Measurements from ENCODE around the gene CFAP77.
"Not testable (repeated sequence)": the region's sequence is repeated elsewhere in the genome, so short reads cannot be mapped to it uniquely, and the experiment has no call there.

The CFAP77 gene

DNA sequence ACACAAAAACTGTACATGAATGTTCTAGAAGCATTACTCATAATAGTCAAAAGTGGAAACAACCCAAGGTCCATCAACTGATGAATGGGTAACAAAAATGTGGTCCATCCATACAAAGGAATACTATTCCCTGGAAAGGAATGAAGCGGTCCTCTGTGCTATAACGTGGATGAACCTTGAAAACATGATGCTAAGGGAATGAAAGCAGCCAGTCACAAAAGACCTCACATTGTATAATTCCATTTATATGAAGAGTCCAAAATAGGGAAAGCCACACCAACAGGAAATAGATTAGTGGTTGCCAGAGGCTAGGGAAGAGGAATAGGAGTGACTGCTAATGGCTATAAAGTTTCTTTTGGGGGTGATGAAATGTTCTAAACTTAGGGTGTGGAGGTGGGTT lies 149.7 kb downstream of the CFAP77 start:
- H3F3A ChIP-seq (ENCODE audit: insufficient read depth) = no peaks in the 10 kb centered on the region
- no peaks in the 10 kb centered on the region for H3K27me3 ChIP-seq (ENCODE audit: low read length)

DNA sequence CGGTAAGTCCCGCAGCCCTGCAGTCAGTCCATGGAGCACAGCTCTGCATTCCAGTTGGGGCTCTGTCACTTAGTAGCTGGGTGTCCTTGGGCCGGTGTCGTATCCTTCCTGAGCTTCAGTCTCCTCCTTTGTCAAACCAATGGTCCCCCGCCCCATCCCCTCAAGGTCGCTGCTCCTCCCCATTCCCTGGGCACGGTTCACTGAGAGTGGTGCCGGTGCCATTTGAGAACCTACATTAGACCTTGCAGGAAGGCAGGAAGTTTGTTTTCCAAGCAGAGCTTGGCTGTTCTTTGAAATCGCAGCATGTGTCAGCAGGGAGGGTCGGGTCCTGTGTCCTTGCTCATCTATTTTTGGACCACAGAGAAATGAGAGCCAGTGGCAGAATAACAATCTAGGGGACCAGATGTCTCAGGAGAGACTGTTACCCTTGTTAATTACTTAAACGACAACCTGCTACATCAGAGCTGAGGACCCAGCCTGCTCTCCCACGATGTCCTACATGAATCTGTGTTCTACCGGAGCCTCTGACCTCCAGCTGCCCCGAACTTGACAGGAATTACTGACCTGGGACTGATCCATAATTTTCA lies 150.7 kb downstream of the CFAP77 start:
- H3K27me3 ChIP-seq (ENCODE audit: low read length) = no peaks in the 10 kb centered on the region
- H4K20me1 ChIP-seq (ENCODE audit: low read depth, low read length) = no peaks in the 10 kb centered on the region
- TF ChIP-seq EZH2phosphoT487 (conservative IDR thresholded peaks at IDR 0.05; ENCODE audit: low read length) = no peak
- no peak overlapping the region for H3K9ac ChIP-seq (ENCODE audit: low read length)
- no peaks in the 10 kb centered on the region for H3K79me2 ChIP-seq (ENCODE audit: insufficient read depth, low read length)
- no peaks in the 10 kb centered on the region for H3K36me3 ChIP-seq (ENCODE audit: low read length)
- no peak overlapping the region for H2AFZ ChIP-seq (ENCODE audit: low read depth, low read length, severe bottlenecking)
- no peaks in the 10 kb centered on the region for H3K9me2 ChIP-seq (replicated peaks; ENCODE audit: insufficient read depth, low read length)
- no peaks in the 10 kb centered on the region for H3F3A ChIP-seq (ENCODE audit: insufficient read depth)
- no peak overlapping the region for H3K27ac ChIP-seq (ENCODE audit: low read depth, low read length)
- H3K9me3 ChIP-seq (ENCODE audit: insufficient read depth, low read length) = no peaks in the 10 kb centered on the region
- no peak overlapping the region for H3K4me2 ChIP-seq (ENCODE audit: low read depth, low read length, poor library complexity, severe bottlenecking)
- no peak overlapping the region for H3K4me3 ChIP-seq (ENCODE audit: insufficient read depth, low read length, poor library complexity, severe bottlenecking)

More for the DNA sequence above, 149.7 kb downstream of the CFAP77 start:
- no peak overlapping the region for H2AFZ ChIP-seq (ENCODE audit: low read depth, low read length, severe bottlenecking)
- H3K27ac ChIP-seq (ENCODE audit: low read depth, low read length) = no peak overlapping the region
- no peaks in the 10 kb centered on the region for H3K36me3 ChIP-seq (ENCODE audit: low read length)
- H3K9me3 ChIP-seq (ENCODE audit: insufficient read depth, low read length) = no peaks in the 10 kb centered on the region
- no peaks in the 10 kb centered on the region for H4K20me1 ChIP-seq (ENCODE audit: low read depth, low read length)
- H3K9ac ChIP-seq (ENCODE audit: low read length) = no peak overlapping the region
- no peaks in the 10 kb centered on the region for H3K79me2 ChIP-seq (ENCODE audit: insufficient read depth, low read length)
- no peak overlapping the region for H3K4me3 ChIP-seq (ENCODE audit: insufficient read depth, low read length, poor library complexity, severe bottlenecking)
- H3K4me2 ChIP-seq (ENCODE audit: low read depth, low read length, poor library complexity, severe bottlenecking) = no peak overlapping the region
- H3K9me2 ChIP-seq (replicated peaks; ENCODE audit: insufficient read depth, low read length) = no peaks in the 10 kb centered on the region
- TF ChIP-seq EZH2phosphoT487 (conservative IDR thresholded peaks at IDR 0.05; ENCODE audit: low read length) = no peak
- TF ChIP-seq, protein P1, sequence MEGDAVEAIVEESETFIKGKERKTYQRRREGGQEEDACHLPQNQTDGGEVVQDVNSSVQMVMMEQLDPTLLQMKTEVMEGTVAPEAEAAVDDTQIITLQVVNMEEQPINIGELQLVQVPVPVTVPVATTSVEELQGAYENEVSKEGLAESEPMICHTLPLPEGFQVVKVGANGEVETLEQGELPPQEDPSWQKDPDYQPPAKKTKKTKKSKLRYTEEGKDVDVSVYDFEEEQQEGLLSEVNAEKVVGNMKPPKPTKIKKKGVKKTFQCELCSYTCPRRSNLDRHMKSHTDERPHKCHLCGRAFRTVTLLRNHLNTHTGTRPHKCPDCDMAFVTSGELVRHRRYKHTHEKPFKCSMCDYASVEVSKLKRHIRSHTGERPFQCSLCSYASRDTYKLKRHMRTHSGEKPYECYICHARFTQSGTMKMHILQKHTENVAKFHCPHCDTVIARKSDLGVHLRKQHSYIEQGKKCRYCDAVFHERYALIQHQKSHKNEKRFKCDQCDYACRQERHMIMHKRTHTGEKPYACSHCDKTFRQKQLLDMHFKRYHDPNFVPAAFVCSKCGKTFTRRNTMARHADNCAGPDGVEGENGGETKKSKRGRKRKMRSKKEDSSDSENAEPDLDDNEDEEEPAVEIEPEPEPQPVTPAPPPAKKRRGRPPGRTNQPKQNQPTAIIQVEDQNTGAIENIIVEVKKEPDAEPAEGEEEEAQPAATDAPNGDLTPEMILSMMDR (IDR thresholded peaks at IDR 0.05; ENCODE audit: insufficient read depth, low read length, poor library complexity, severe bottlenecking) = no peak

DNA sequence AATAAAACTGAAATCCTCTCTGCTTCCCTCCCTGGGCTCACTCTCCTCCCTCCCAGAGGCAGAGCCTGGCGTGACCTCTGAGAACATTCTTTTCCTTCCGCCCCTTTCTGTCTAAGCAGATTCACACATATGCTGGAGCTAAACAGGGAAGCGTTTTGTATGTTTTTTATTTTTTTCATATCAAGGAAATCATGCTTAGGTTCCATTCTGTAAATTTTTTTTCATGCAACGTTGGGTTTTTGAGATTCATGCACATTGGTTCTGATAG lies 152.2 kb downstream of the CFAP77 start:
- Histone ChIP-seq H3K4me2 (ENCODE audit: low read depth, low read length, poor library complexity, severe bottlenecking) (no peak overlapping the region), H3K9ac (ENCODE audit: low read length) (no peak overlapping the region), H3K36me3 (ENCODE audit: low read length) (no peaks in the 10 kb centered on the region), H4K20me1 (ENCODE audit: low read depth, low read length) (no peaks in the 10 kb centered on the region), H3K9me2 (replicated peaks; ENCODE audit: insufficient read depth, low read length) (no peaks in the 10 kb centered on the region), H3K9me3 (ENCODE audit: insufficient read depth, low read length) (no peaks in the 10 kb centered on the region), H3K4me3 (ENCODE audit: insufficient read depth, low read length, poor library complexity, severe bottlenecking) (no peak overlapping the region), H3K79me2 (ENCODE audit: insufficient read depth, low read length) (no peaks in the 10 kb centered on the region), H3K27me3 (ENCODE audit: low read length) (no peaks in the 10 kb centered on the region), H3F3A (ENCODE audit: insufficient read depth) (no peaks in the 10 kb centered on the region), H2AFZ (ENCODE audit: low read depth, low read length, severe bottlenecking) (no peak overlapping the region), H3K27ac (ENCODE audit: low read depth, low read length) (no peak overlapping the region)
- TF ChIP-seq, protein P1 (IDR thresholded peaks at IDR 0.05; ENCODE audit: insufficient read depth, low read length, poor library complexity, severe bottlenecking) = no peak
- TF ChIP-seq EZH2phosphoT487 (conservative IDR thresholded peaks at IDR 0.05; ENCODE audit: low read length) = no peak

DNA sequence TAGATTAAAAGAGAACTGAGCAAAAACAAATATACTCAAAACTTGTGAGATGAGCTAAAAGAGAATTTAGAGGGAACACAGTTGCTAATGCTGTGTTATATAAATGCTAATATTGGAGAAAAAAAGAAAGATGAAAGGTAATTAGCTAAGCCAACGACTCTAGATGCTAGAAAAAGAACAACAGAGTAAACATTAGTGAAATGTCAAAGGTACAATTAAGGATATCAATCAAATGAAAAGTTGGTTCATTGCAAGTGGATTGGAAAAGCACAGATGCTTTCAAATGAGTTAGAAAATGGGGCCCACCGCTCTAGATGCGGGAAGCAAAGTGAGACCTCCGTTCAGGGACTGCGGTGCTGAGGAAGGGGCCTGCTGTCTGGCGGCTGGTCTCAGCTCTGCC lies 154.5 kb downstream of the CFAP77 start:
- Histone ChIP-seq H3K4me2 (ENCODE audit: low read depth, low read length, poor library complexity, severe bottlenecking) (no peak overlapping the region), H4K20me1 (ENCODE audit: low read depth, low read length) (no peaks in the 10 kb centered on the region), H3K9ac (ENCODE audit: low read length) (no peak overlapping the region), H3F3A (ENCODE audit: insufficient read depth) (no peaks in the 10 kb centered on the region), H3K79me2 (ENCODE audit: insufficient read depth, low read length) (no peaks in the 10 kb centered on the region), H3K27me3 (ENCODE audit: low read length) (no peaks in the 10 kb centered on the region), H2AFZ (ENCODE audit: low read depth, low read length, severe bottlenecking) (no peak overlapping the region), H3K27ac (ENCODE audit: low read depth, low read length) (no peak overlapping the region), H3K9me2 (replicated peaks; ENCODE audit: insufficient read depth, low read length) (no peaks in the 10 kb centered on the region), H3K9me3 (ENCODE audit: insufficient read depth, low read length) (no peaks in the 10 kb centered on the region), H3K4me3 (ENCODE audit: insufficient read depth, low read length, poor library complexity, severe bottlenecking) (no peak overlapping the region), H3K36me3 (ENCODE audit: low read length) (no peaks in the 10 kb centered on the region)
- TF ChIP-seq, protein P1 (IDR thresholded peaks at IDR 0.05; ENCODE audit: insufficient read depth, low read length, poor library complexity, severe bottlenecking) = no peak

DNA sequence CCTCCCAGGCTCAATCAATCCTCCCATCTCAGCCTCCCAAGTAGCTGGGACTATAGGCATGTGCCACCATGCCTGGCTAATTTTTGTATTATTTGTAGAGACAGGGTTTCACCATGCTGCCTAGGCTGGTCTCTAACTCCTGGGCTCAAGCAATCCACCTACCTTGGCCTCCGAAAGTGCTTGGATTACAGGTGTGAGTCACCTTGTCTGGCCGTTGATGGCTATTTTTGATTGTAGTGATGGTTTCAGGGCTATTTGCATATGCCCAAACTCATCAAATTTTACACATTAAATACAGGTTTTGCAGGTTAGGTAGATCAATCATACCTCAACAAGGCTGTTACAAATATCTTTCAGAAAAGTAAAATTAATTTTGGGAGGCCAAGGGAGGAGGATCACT lies 158.8 kb downstream of the CFAP77 start:
- not testable (repeated sequence) for H4K20me1 ChIP-seq (ENCODE audit: low read depth, low read length); H3K9me3 ChIP-seq (ENCODE audit: insufficient read depth, low read length); H3F3A ChIP-seq (ENCODE audit: insufficient read depth); H3K9ac ChIP-seq (ENCODE audit: low read length); H3K4me3 ChIP-seq (ENCODE audit: insufficient read depth, low read length, poor library complexity, severe bottlenecking); H3K36me3 ChIP-seq (ENCODE audit: low read length); H3K9me2 ChIP-seq (replicated peaks; ENCODE audit: insufficient read depth, low read length); H2AFZ ChIP-seq (ENCODE audit: low read depth, low read length, severe bottlenecking); H3K79me2 ChIP-seq (ENCODE audit: insufficient read depth, low read length); H3K27me3 ChIP-seq (ENCODE audit: low read length); H3K4me2 ChIP-seq (ENCODE audit: low read depth, low read length, poor library complexity, severe bottlenecking); H3K27ac ChIP-seq (ENCODE audit: low read depth, low read length)

Measured in SU-DHL-6 (cell line).